Spleen (tissue), 11 donors: ENCODE measurements around the gene ADGRA1. TPM values are rescaled to one million over a fixed set of nuclear protein-coding genes. Genes with fewer than 3 reads are reported as not detected.

Source experiments
- DNase-seq: peaks from one replicate; pipeline ENCODE4 v3.0.0-alpha.2; 2020
- H3K27ac ChIP-seq, 8 donors: fragments of 200-600 bp; sonication (generic) in 7 of 8; 1 replicate in 4 of 8; 2 replicates in 4 of 8; pipeline versions ENCODE4 v1.5.0 to v1.8.0; 2016 to 2021; ENCODE audit warnings: inconsistent platforms in 4 of 8, mild to moderate bottlenecking in 4 of 8, moderate library complexity in 1 of 8
- H3K27me3 ChIP-seq, 7 donors: fragments of 200-600 bp; sonication (generic) in 6 of 7; replicated peaks in 1 of 7; 1 replicate in 4 of 7; 2 replicates in 3 of 7; pipeline versions ENCODE4 v1.5.0 to v1.8.0; 2016 to 2021; ENCODE audit warnings: inconsistent platforms in 3 of 7, mild to moderate bottlenecking in 1 of 7
- H3K36me3 ChIP-seq, 6 donors: fragments of 200-600 bp; sonication (generic) in 5 of 6; 1 replicate in 4 of 6; 2 replicates in 2 of 6; pipeline versions ENCODE4 v1.5.0 to v1.8.0; 2016 to 2021; ENCODE audit warnings: inconsistent platforms in 2 of 6
- H3K4me1 ChIP-seq, 6 donors: fragments of 200-600 bp; sonication (generic) in 5 of 6; 1 replicate in 3 of 6; 2 replicates in 3 of 6; pipeline versions ENCODE4 v1.5.0 to v1.8.0; 2016 to 2021; ENCODE audit warnings: inconsistent platforms in 3 of 6
- H3K4me3 ChIP-seq, 8 donors: fragments of 200-600 bp; sonication (generic) in 7 of 8; 1 replicate in 4 of 8; 2 replicates in 4 of 8; pipeline versions ENCODE4 v1.5.0 to v1.8.0; 2016 to 2021; ENCODE audit warnings: inconsistent platforms in 4 of 8, mild to moderate bottlenecking in 4 of 8, moderate library complexity in 2 of 8
- H3K9me3 ChIP-seq, 8 donors: fragments of 200-600 bp; sonication (generic) in 7 of 8; 1 replicate in 4 of 8; 2 replicates in 4 of 8; pipeline versions ENCODE4 v1.5.0 to v1.8.0; 2016 to 2021; ENCODE audit warnings: inconsistent platforms in 4 of 8
- CTCF ChIP-seq, 11 experiments: fragments of 200-600 bp in 7 of 11; fragments of 450-650 bp in 4 of 11; sonication (generic) in 4 of 11; IDR thresholded peaks in 8 of 11; conservative IDR thresholded peaks in 3 of 11; 1 replicate in 7 of 11; 2 replicates in 4 of 11; pipeline versions ENCODE4 v1.4.0 to v1.8.0; 2016 to 2021; ENCODE audit warnings: antibody characterized with exemption in 11 of 11, inconsistent platforms in 4 of 11, mild to moderate bottlenecking in 1 of 11
- POLR2A ChIP-seq, 3 donors: fragments of 450-650 bp; IDR thresholded peaks; one replicate each; pipeline ENCODE4 v1.5.1; 2017; ENCODE audit warnings: antibody characterized with exemption in 3 of 3, mild to moderate bottlenecking in 1 of 3
- POLR2AphosphoS5 ChIP-seq, 3 donors: sonication (generic); formaldehyde crosslinking; IDR thresholded peaks; one replicate each; pipeline ENCODE4 v1.5.1; 2017; ENCODE audit warnings: antibody characterized with exemption in 3 of 3
- WGBS, 5 donors: extraction: QIAGEN DNeasy Blood & Tissue Kit in 3 of 5; methylation state at CpG; one replicate each; pipeline versions ENCODE4 v1.1.5 to v1.1.7; 2013 to 2018; 5-methylcytosine and 5-hydroxymethylcytosine counted together
- intact Hi-C: fragments of 100-400 bp; cut with DNase I; formaldehyde crosslinking; loops from one replicate; pipeline ENCODE4 v1.15.0; 2023; ENCODE audit warnings: low total_unique reads
- polyA plus RNA-seq, 3 donors: library from polyadenylated mRNA; stranded (reverse); fragments of 200-250 nt; gene quantifications; one replicate each; pipeline ENCODE4 v1.2.1, GENCODE V29; 2013
- total RNA-seq, 7 donors: library from RNA; depleted of rRNA in 3 of 7; stranded (reverse); fragments of >200 nt in 3 of 7; fragmentation: NEBNext Ultra II Directional in 4 of 7; extraction: Animal tissue kit (Norgen Biotek cat#: 25700) in 4 of 7; gene quantifications; one replicate each; pipeline versions ENCODE4 v1.1.0 to v1.2.1, GENCODE V29; 2016 to 2021
- donor health status: healthy with polysubstance abuse.
- donor health status: DM: no; HTN: no; CAD: no; lungs with moderate emphysema.
- donor health status: DM: no; HTN: no; CAD: no.
- donor health status: Bipolar disorder and iron deficiency.
- donor health status: healthy.
- donor health status: DM: no; HTN: no; CAD: no.
- donor health status: DM: yes; HTN: yes; CAD: no.

The ADGRA1 gene
- total and polyA plus RNA-seq, 10 donors = 0.02 to 0.34 (median 0.19) TPM; not detected in 6

- intact Hi-C loops = no loop called here
Observed at GRCh38 chr10:133079836-133080682, 7.7 kb upstream of the ADGRA1 start.

GRCh38 chr10:133080683-133081040 is 7.1 kb upstream of the ADGRA1 start:
- H3K4me3 ChIP-seq = no peak overlapping the region
- no peak for TF ChIP-seq POLR2AphosphoS5 (IDR thresholded peaks at IDR 0.05)
- TF ChIP-seq CTCF (IDR thresholded peaks at IDR 0.05 in 8 of 11, conservative IDR thresholded peaks at IDR 0.05 in 3 of 11) = no peak
- no peak for TF ChIP-seq POLR2A (IDR thresholded peaks at IDR 0.05)
- no peaks in the 10 kb centered on the region for H3K36me3 ChIP-seq
- H3K4me1 ChIP-seq = no peaks in the 10 kb centered on the region
- no peaks in the 10 kb centered on the region for H3K9me3 ChIP-seq
- intact Hi-C loops = no loop called here
- DNase-seq = no peak
- peaks cover 0 to 70% (median 21%) of the 10 kb centered on the region in 7 donors for H3K27me3 ChIP-seq
- no peak overlapping the region for H3K27ac ChIP-seq
- 63 to 82% (median 77%) methylated on average over 3 to 7 of the region's 7 CpGs for WGBS, 5 donors

More at GRCh38 chr10:133079836-133080682, 7.7 kb upstream of the ADGRA1 start:
- DNase-seq = no peak
- Histone ChIP-seq H3K27me3 (peaks cover 0 to 70% (median 15%) of the 10 kb centered on the region in 7 donors), H3K27ac (no peak overlapping the region), H3K9me3 (no peaks in the 10 kb centered on the region), H3K4me1 (no peaks in the 10 kb centered on the region), H3K4me3 (no peak overlapping the region), H3K36me3 (no peaks in the 10 kb centered on the region)
- TF ChIP-seq POLR2A (IDR thresholded peaks at IDR 0.05) (no peak), POLR2AphosphoS5 (IDR thresholded peaks at IDR 0.05) (no peak), CTCF (IDR thresholded peaks at IDR 0.05 in 8 of 11, conservative IDR thresholded peaks at IDR 0.05 in 3 of 11) (no peak)
- 67 to 79% (median 71%) methylated on average over 20 to 39 of the region's 39 CpGs for WGBS, 5 donors

- Histone ChIP-seq H3K27me3 (peaks cover 2 to 70% (median 25%) of the 10 kb centered on the region in 7 donors), H3K9me3 (no peaks in the 10 kb centered on the region), H3K36me3 (no peaks in the 10 kb centered on the region), H3K27ac (no peak overlapping the region), H3K4me3 (no peak overlapping the region), H3K4me1 (no peaks in the 10 kb centered on the region)
- no peak for DNase-seq
- no peak for TF ChIP-seq POLR2A (IDR thresholded peaks at IDR 0.05)
- no peak for TF ChIP-seq POLR2AphosphoS5 (IDR thresholded peaks at IDR 0.05)
- TF ChIP-seq CTCF (IDR thresholded peaks at IDR 0.05 in 8 of 11, conservative IDR thresholded peaks at IDR 0.05 in 3 of 11) = no peak
- 88 to 92% (median 91%) methylated on average over 7 to 16 of the region's 16 CpGs for WGBS, 5 donors
- intact Hi-C loops = no loop called here
Observed at GRCh38 chr10:133081636-133082035, 6.1 kb upstream of the ADGRA1 start.

GRCh38 chr10:133082685-133083421 is 4.9 kb upstream of the ADGRA1 start:
- Histone ChIP-seq H3K27me3 (peaks cover 2 to 77% (median 37%) of the 10 kb centered on the region in 7 donors), H3K4me3 (no peak overlapping the region), H3K9me3 (no peaks in the 10 kb centered on the region), H3K4me1 (peaks cover 0 to 9% (median 7%) of the 10 kb centered on the region in 6 donors), H3K36me3 (no peaks in the 10 kb centered on the region), H3K27ac (no peak overlapping the region)
- intact Hi-C loops = no loop called here
- no peak for DNase-seq
- WGBS, 5 donors = 66 to 74% (median 72%) methylated on average over 23 to 43 of the region's 43 CpGs
- no peak for TF ChIP-seq POLR2A (IDR thresholded peaks at IDR 0.05)
